Cerebellar nuclear complex (tissue), 1 donor: ENCODE data around the gene MYH11.
"Not testable (repeated sequence)": the region's sequence is repeated elsewhere in the genome, so short reads cannot be mapped to it uniquely, and the experiment has no call there.

ENCODE experiments used
- DNase-seq, 2 experiments: peaks; one replicate each; lab custom pipeline; 2025; lab: John Stamatoyannopoulos, UW

MYH11 gene

GRCh38 chr16:15751940-15752339, 104.9 kb downstream of the MYH11 start:
- DNase-seq, result no peak

- DNase-seq, result no peak
Measured at GRCh38 chr16:15749985-15750384, 106.8 kb downstream of the MYH11 start.

DNA sequence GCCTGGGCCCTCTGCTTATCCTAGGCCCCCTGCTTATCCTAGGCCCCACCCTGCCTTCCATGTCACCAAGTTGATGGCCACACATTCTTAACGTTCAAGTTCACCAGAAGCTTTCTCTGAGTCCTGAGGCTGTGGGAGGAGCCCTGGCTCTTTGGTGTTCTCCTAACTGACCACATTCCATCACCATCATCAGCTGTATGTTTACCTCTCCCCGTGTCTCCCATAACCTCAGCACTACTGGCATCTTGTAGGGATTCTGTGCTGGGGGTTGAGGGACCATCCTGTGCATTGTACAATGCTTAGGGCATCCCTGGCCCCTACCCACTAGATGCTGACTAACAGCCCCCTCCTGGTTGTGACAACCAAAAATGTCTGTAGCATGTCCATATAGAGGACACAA, 107.5 kb downstream of the MYH11 start:
- no peak for DNase-seq

DNA sequence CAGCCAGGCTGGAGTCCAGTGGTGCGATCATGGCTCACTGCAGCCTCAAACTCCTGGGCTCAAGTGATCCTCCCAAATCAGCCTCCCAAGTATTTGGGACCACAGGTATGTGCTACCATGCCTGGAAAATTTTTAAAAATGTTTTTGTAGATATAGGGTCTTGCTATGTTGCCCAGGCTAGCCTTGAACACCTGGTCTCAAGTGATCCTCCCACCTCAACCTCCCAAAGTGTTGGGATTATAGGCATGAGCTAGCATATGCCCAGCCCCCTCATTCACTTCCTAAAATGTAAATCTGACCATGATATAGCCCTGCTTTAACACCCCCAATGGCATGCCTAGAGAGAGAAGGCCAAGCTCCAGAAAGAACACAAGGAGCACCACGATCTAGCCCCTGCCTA, 108.2 kb downstream of the MYH11 start:
- DNase-seq, result no peak

GRCh38 chr16:15747937-15748336, 108.9 kb downstream of the MYH11 start:
- no peak for DNase-seq

DNA sequence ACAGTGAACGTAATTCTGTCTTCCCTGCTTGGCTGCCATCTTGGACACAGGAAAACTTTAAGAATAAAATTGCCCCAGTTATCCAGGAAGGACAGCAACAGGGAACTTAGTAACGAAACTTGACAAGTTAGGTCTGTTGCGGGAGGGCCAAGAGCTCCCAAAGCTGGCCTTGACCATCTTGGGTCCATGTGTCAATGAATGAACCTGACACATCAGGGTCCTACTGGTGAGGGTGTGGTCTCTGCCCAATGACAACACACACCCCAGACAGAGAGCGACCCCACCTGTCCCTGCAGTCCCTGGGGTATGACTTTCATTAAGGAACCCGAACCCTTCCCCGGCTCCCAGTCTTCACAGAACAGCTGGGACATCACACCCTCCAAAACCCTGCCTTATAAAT, 110.5 kb downstream of the MYH11 start:
- DNase-seq, result no peak

DNA sequence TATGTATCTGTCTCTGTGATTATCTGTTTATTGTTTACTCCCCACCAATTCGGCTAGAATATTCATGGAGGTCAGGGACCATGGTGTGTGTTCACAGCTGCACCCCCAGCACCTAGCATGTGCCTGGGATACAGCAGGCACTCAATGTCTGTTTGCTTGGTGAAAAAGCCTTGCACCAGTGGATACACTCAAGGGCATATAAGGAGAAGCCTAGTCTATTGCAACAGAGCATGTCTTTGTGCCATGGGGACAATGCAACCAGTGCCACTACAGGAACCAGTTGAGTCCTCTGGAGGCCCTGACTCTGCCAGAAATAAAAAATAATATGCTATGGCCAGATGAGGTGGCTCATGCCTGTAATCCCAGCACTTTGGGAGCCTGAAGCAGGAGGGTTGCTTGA, 113.2 kb downstream of the MYH11 start:
- no peak for DNase-seq

- DNase-seq, result no peak
Measured at GRCh38 chr16:15742716-15743115, 114.1 kb downstream of the MYH11 start.

GRCh38 chr16:15741207-15741871, 115.5 kb downstream of the MYH11 start:
- DNase-seq, result no peak

DNA sequence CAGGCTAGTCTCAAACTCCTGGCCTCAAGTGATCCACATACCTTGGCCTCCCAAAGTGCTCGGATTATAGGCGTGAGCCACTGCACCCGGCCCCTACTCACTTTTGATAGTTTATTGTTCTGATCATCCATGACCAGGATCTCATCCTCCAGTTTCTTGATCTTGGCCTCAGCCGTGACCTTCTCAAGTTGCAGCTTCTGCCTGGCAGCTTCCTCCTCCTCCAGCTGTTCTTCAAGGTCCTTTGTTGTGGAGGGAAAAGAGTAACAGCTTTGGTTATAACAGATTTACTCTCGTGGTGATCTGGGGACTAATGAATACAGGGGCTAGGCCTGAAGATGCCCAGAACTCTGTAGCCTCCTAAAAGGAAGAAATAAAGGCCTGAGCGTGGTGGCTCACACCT, 116.9 kb downstream of the MYH11 start:
- no peak for DNase-seq

DNA sequence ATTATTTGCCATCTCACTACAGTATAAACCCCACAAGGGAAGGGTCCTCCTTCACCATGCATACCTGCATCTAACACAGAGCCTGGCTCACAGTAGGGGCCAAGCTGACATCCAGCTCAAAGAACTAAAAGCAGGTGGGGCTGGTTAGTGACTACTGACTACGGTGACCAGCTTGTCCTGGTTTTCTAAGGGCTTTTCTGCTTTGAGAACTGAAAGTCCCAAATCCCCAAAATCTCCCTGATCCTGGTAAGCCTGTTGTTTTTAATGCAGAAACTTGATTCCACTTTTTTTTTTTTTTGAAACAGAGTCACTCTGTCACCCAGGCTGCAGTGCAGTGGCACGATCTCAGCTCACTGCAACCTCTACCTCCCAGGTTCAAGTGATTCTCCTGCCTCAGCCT, 117.4 kb downstream of the MYH11 start:
- no peak for DNase-seq

DNA sequence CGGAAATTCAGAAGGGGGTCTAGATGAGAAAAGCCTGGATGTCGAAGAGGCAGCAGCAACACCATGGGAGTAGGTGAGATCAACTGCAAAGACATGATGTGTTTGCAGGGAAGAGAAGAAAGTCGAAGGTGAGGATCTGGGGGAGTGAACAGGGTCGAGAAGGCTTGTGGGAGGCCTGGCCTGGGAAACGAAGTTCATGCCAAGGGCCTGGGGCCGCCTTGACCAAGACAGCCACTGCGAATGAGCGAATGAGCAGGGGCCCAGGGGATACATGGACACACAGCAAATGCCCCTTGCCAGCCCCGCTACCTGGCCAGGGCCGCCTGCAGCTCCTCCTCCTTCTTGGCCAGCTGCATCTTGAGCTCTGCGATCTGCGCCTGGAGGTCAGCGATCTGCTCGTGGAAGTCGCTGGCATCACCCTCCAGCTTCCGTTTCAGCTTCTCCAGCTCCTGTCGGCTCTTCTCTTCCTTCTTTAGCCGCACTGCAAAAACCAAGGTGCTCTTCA, 119.6 kb downstream of the MYH11 start:
- no peak for DNase-seq

- no peak for DNase-seq
Measured at GRCh38 chr16:15736529-15736928, 120.3 kb downstream of the MYH11 start.

- DNase-seq, result no peak
Measured at GRCh38 chr16:15735610-15736009, 121.2 kb downstream of the MYH11 start.

- no peak for DNase-seq
Measured at GRCh38 chr16:15732416-15732815, 124.4 kb downstream of the MYH11 start.

- DNase-seq, result no peak
Measured at GRCh38 chr16:15729152-15729551, 127.7 kb downstream of the MYH11 start.

DNA sequence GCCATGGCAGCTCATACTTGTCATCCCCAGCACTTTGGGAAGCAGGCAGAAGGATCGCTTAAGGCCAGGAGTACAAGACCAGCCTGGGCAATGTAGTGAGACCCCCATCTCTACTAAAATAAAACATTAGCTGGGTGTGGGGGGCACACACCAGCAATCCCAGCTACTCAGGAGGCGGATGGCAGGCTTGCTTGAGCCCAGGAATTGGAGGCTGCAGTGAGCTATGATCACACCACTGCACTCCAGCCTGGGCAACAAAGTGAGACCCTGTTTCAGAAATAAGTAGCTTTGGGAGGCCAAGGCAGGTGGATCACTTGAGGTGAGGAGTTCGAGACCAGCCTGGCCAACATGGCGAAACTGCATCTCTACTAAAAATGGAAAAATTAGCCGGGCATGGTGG, 129.1 kb downstream of the MYH11 start:
- DNase-seq, result not testable (repeated sequence)

- DNase-seq, result no peak
Measured at GRCh38 chr16:15726715-15727114, 130.1 kb downstream of the MYH11 start.

DNA sequence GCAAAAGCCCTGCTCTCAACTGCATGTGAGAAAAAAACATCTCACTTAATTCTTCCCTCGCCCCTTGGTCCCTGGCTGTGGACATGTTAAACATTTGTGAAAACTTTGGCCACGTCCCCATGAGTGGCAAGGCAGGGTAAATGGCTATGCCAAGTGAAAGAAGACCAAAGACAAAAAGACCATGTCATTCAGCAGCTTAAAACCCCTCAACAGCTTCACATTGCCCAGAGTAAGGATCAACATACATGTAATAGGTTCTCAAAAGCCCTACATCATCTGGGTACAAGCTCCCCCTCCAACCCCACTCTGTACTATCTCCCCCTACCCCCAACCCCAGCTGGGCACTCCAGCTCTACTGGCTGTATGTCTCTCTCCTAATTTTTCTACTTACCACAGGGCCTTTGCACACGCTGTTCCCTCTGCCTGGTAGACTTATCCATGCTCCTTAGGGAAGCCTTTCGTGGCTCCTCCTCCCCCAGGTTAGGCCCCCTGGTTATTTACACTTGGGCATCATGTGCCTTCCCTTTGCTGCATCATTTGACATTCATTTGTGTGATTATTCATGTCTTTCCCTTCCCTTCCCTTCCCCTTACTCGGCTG, 131.1 kb downstream of the MYH11 start:
- DNase-seq, result no peak

DNA sequence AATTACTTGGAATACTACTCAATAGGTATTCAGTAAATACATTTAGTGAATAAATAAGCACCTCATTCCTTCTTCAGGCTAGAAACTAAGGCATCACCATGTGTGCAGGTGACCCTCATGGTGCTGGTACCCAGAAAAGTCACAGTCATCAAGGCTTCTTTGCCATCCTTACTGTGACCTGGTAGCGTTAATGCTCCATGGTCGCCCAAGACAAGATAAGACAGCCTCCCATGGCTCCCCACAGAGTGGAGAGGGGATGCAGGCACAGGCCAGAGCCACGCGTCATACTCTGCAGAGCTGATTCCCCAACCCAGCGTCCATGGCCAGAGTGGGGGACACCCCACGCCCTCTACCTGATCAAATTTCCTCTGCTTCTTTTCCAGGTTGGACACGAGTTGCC, 133.0 kb downstream of the MYH11 start:
- DNase-seq, result no peak

- no peak for DNase-seq
Measured at GRCh38 chr16:15721018-15721417, 135.8 kb downstream of the MYH11 start.

DNA sequence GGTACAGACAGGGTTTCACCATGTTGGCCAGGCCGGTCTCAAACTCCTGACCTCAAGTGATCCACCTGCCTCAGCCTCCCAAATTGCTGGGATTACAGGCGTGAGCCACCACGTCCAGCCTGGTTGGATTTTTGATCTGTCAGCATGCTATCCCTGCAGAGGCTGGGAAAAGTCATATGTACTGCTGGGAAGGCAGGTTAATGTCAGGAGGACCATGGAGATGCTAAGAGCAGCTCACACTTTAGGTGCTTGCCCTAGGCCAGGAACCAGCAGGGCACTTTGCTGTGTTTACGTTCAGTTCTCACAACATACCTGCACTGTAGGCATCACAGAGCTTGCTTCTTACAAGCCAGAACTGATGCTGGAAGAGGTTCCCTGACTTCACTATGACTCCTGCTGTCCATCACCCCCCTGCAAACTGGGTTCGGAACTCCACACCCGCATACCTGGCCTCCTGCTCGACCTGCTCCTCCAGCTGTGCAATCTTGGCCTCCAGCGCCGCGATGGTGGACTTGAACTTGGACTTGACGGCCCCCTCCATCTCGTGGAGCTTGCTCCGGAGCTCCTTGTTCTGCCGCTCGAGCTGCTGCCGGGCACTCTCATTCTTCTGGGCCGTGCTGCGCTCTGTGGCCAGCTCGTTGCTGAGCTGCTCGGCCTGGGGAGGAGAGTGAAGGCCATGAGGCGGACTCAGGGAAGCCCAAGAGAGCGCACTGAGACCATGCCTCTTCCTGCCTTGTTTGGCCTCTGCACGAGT, 140.0 kb downstream of the MYH11 start:
- no peak for DNase-seq

- DNase-seq, result no peak
Measured at GRCh38 chr16:15715221-15715620, 141.6 kb downstream of the MYH11 start.
